ENCODE measurements around the gene PDE6D.

PDE6D gene

GRCh38 chr2:231704017-231704416 lies 77.1 kb downstream of the PDE6D start:
- DNase-seq, result no peak

DNA sequence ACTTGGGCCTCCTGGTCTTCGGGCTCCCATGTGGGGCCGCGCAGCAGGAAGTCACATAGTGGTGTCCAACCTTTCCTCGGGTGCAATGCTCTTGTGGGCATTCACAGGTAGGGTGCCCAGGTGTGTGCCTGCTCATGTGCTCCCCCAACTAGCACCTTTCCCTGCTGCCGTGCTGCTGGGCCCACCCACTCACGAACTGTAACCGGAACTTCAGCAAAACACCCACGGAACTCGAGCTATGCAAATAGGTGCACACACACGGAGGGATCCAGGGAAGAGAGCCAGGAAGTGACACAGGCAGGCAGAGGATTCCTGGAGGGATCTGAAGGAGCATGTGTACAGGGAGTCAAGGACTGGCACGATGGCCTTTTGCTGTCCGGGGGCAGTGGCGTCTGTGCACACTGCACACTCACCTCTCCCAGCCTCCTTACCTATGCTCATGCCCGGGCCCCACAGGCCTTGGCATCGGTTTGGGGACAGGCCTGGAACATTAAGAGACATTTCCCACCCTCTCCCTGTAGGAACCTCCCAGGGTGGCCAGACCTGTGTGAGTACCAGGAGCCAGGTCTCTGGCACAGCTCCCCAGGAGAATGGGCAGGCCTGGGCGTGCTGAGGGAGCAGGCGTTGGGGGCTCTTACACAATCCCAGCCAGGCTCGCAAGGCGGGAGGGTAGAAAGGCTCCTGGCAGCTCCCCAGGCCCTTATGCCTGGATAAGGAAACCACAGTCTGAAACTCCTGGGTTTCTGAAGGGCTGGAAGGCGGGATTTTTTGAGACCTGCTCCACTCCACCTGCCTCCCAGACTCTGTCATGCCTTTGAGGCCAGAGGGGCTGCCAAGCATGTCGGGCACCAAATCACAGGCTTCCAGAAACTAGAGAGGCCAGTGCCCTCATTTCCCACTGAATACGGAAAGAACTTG lies 79.4 kb downstream of the PDE6D start:
- DNase-seq, result no peak

DNA sequence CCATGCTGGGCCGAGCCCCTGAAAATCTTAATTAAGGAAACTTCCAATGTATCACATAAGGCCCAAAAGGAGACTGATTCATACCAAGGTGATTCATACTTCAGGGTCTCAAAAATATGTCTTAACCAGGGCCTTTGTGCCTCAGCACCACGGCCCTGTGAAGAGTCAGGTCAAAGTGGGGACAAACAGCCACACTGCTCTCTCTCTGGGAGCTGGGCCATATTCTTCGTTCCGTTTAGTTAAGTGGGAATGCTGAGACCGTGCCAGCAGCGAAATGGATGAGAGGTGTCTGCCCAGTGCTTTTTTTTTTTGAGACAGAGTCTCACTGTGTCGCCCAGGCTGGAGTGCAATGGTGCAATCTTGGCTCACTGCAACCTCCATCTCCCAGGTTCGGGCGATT lies 82.1 kb downstream of the PDE6D start:
- DNase-seq, result no peak

DNA sequence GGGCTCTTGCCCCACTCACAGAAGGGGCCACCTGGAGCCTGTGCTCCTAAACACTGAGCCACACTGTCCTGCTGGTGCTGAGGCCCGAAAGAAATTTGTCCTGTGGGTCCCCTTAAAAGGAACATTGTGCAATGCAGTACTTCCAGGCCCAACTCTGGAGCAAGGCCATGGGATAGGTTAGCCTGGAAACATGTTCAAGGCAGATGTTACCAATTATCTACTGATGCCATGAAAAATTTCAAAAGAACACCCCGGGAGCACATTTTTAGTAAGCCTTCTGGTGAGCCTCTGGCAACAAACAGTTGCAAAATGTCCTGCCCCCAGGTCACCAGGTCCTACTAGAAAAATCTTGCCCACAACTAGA lies 85.1 kb downstream of the PDE6D start:
- DNase-seq, result no peak

- no peak for DNase-seq
Observed at GRCh38 chr2:231693956-231694355, 87.1 kb downstream of the PDE6D start.

DNA sequence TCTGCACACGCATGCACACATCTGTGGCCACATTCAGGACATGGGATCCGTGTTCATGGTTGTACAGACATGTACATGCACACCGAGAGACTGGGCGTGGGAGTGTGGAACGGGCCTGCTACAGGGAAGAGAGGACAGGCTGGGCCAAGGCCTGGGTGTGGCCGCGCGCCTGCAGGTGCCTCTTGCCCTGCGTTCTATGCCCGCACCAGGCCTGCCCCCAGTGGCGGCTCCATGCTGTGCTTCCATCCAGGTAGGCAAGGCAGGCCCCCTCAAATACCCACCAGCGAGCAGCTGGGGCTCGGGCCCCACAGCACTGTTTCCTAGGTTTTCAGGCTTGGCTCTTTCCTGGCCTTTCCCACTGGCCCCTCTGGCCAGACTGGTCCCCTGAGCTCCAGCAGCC lies 88.2 kb downstream of the PDE6D start:
- DNase-seq, result no peak

GRCh38 chr2:231691251-231691772 lies 89.8 kb downstream of the PDE6D start:
- DNase-seq, result no peak

- no peak for DNase-seq
Observed at GRCh38 chr2:231689124-231689893, 91.8 kb downstream of the PDE6D start.

- DNase-seq, result no peak
Observed at GRCh38 chr2:231688719-231689118, 92.4 kb downstream of the PDE6D start.

GRCh38 chr2:231687961-231688360 lies 93.1 kb downstream of the PDE6D start:
- no peak for DNase-seq

DNA sequence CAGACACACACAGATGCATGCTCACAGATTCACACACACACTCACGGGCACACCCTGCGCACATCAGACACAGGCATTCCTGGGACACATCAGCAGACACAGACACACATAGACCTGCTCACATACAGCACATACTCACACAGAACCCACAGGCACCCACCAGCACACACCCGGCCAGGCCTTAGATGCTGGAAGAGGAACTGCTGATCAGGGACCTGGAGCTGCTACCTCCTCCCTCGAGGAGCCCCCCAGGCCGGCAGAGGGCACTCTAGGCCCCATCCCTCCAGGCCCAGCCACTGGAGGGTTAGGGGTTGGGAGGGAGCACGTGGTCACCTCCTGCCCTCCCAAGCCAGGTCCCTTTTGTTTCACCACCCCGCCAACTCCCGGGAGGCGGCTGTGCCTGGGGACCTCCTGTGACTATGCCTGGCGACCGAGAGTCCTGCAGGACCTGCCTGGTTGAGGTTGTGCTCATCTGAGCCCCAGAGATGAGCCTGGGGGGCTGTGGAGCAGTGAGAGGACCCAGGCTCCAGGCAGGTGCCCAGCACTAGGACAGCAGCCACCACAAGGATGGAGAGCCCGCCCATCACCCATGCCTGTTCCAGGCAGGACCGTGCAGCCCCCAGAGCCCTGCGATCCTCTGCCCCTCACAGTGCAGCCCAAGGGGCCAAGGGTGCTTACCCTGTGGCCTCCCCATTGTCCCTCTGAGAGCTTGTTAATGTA lies 93.8 kb downstream of the PDE6D start:
- DNase-seq, result peak; percentile 85

GRCh38 chr2:231686192-231687100 lies 94.6 kb downstream of the PDE6D start:
- no peak for DNase-seq

- DNase-seq, result no peak
Observed at GRCh38 chr2:231685349-231686191, 95.5 kb downstream of the PDE6D start.

DNA sequence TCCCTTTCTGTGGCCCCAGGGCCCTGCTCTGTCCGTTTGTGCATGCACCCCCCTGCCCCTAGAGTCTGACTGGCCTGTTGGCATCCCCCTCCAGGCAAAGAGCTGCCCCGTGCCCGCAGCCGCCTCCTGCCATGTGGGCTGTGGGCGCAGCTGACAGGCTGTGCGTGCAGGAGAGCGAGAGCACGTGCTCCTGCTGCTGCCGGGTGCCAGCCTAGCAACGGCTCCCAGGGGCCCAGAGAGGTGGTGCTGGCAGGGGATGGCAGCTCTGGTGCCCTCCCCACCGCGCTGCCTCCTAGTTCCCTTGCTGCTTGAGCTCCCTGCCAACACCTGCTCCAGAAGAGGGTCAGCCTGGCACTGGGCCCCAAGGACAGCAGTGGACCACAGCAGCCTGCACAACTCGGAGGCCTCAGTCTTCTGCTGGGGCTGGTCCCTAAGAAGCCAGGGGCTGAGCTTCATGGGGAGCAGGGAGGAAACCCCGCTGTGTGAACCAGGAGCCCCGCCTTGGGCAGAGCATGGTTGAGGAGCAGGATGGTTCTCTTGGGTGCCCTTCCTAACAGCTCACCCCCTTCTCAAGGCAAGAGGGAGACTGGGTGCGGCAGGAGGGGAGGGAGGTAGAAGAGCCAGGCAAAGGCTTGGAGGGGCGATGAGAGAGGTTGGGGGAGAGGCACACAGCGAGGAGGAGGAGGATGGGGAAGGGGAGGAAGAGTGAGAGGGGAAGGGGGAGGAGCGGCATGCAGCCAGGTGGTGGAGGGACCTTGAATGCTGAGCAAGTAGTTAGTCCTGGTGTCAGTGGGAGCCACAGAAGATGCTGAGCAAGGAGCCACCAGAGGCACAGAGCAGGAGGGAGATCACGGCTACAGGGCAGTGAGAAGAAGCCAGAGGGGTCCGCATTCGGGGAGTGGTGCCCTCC lies 96.5 kb downstream of the PDE6D start:
- DNase-seq, result no peak

DNA sequence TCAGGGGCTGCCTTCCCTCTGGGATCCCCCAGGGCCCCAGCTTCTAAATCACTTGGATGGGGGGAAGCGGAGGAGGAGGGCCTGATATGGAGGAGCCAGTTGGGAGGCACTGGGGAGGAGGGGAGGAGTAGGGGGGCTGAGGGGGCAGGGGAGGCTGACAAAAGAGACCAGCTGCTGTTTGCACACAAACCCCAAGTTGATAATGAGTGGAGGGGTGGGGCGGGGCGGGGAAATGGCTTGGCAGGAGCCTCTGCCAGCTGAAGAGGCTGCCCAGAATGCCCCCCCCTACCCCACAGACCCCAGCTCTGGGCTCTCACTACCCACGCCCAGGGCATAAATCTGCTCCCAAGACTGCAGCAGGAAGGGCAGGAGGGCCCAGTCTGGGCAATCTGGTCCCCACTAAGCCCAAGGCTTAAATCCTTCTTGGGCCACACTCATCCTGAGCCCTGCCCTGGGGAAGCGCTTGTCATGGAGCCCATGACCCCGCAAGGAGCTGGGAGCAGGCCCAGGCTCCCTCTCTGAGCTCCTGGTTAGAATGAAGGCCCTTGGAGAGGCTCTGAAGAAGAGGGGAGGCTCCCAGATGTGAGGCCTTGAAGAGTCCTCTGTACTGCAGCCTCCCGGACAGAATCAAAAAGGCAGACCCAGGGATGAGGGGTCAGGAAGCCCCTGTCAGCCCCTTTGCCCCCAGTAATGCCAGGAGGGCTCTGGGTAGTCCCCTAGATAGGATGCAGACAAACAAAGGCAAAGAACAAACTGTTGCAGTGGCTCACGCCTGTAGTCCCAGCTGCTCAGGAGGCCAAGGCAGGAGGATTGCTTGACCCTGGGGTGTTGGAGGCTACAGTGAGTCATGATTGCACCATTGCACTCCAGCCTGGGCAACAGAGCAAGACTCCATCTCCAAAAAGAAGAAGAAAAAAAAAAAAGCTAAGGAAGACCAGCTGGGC lies 97.5 kb downstream of the PDE6D start:
- DNase-seq, result no peak

- DNase-seq, result no peak
Observed at GRCh38 chr2:231682603-231683291, 98.3 kb downstream of the PDE6D start.

Data from activated CD8-positive, alpha-beta memory T cell treated with anti-CD3 and anti-CD28 coated beads, Interleukin-2, amount 50 U/mL, for 48 hours (primary cell).